ENCODE data around the gene NID1. TPM values are rescaled to one million over a fixed set of nuclear protein-coding genes. Genes with fewer than 3 reads are reported as not detected.
"Not testable (repeated sequence)": the region's sequence is repeated elsewhere in the genome, so short reads cannot be mapped to it uniquely, and the experiment has no call there.

Gene NID1
- total RNA-seq, 1 experiment from 2014 or later = 8.6 TPM

DNA sequence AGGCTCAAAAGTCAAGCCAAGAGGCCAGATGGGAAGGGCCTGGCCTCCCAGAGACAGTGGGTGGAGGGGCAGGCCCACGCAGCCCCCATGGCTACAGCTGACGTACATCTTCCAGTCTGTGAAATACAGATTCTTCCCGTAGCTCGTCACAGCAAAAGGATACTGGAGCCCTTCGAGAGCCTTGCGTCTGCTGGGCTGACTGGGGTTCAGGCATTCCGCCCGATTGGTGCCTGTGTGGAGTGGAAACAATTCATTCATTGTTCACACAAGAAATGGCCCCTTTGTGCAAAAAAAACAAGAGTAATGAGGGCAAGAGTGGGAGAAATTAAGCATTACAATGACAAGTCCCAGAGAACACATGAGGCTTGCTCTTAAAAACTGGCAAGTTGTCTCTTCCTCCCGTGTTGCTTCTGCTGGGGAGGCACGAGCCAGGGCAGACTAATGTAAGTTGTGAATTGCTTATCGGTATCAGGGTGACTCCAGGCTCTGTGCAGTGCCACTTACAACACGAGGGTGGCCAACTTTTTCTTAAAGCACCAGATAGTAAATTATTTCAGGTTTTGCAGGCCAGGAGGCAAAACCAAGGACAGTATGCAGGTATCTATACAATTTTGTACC lies 85.1 kb downstream of the NID1 start:
- H3K9me3 Mint-ChIP-seq (ENCODE audit: low read depth, unreplicated experiment) = no peaks in the 10 kb centered on the region
- no peaks in the 10 kb centered on the region for H3K27me3 Mint-ChIP-seq (ENCODE audit: unreplicated experiment)
- TF ChIP-seq, protein P1, sequence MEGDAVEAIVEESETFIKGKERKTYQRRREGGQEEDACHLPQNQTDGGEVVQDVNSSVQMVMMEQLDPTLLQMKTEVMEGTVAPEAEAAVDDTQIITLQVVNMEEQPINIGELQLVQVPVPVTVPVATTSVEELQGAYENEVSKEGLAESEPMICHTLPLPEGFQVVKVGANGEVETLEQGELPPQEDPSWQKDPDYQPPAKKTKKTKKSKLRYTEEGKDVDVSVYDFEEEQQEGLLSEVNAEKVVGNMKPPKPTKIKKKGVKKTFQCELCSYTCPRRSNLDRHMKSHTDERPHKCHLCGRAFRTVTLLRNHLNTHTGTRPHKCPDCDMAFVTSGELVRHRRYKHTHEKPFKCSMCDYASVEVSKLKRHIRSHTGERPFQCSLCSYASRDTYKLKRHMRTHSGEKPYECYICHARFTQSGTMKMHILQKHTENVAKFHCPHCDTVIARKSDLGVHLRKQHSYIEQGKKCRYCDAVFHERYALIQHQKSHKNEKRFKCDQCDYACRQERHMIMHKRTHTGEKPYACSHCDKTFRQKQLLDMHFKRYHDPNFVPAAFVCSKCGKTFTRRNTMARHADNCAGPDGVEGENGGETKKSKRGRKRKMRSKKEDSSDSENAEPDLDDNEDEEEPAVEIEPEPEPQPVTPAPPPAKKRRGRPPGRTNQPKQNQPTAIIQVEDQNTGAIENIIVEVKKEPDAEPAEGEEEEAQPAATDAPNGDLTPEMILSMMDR (IDR thresholded peaks at IDR 0.05; ENCODE audit: unreplicated experiment) = no peak
- intact Hi-C loops (cut with micrococcal nuclease; ENCODE audit: unreplicated experiment) = no loop called here
- no TSS peak for BruUV-seq (replicated peaks)
- no peak for DNase-seq
- H3K27ac Mint-ChIP-seq (ENCODE audit: unreplicated experiment) = no peak overlapping the region
- CTCF ChIA-PET = no interaction called here
- H3K36me3 Mint-ChIP-seq (ENCODE audit: insufficient read depth, unreplicated experiment) = peaks cover 5% of the 10 kb centered on the region
- no peaks in the 10 kb centered on the region for H3K4me1 Mint-ChIP-seq (ENCODE audit: low read depth, unreplicated experiment)
- no peak overlapping the region for H3K4me3 Mint-ChIP-seq (ENCODE audit: low read depth, unreplicated experiment)

DNA sequence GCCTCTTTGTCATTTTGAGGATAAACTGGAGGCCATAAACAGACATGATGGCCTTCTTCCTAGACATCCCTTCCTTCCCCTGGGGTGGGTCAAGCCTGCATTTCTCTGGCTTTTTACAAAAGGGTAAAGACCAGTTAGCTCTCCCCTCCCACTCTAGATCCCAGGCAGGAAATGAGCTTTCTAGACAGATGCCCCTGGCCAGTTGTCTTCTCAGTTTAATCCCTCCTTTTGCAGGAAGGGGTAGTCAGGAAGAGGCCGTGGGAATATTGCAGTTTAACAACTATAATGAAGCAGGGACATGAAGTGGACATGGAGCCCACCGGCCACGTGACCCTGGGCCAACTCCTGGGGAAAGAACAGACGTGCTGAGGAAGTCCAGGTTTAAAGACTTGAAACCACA lies 85.7 kb downstream of the NID1 start:
- CTCF ChIA-PET = no interaction called here
- intact Hi-C loops (cut with micrococcal nuclease; ENCODE audit: unreplicated experiment) = no loop called here

DNA sequence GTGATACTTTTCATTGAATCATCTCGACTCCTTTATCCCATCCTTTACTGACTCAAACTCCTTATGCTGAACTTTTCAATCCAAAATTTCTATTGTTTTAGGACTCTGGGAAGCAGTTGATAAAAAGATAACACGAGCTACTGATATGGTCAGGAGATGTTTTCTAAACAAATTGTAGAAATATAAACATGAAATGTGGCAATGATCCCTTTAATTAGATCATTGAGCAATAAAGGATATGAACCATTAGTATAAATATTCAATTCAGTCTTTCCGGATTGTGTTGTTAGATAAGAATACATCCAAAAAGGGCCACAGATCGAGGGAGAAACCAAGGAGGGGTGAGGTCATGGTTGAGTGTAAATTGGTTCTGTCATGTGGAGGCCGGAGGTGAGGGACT lies 88.4 kb downstream of the NID1 start:
- H3K27me3 Mint-ChIP-seq (ENCODE audit: unreplicated experiment) = no peaks in the 10 kb centered on the region
- H3K4me1 Mint-ChIP-seq (ENCODE audit: low read depth, unreplicated experiment) = peaks cover 13% of the 10 kb centered on the region
- TF ChIP-seq, protein P1 (IDR thresholded peaks at IDR 0.05; ENCODE audit: unreplicated experiment) = no peak
- no TSS peak for BruUV-seq (replicated peaks)
- no peak overlapping the region for H3K4me3 Mint-ChIP-seq (ENCODE audit: low read depth, unreplicated experiment)
- H3K27ac Mint-ChIP-seq (ENCODE audit: unreplicated experiment) = no peak overlapping the region
- no peak for DNase-seq
- H3K36me3 Mint-ChIP-seq (ENCODE audit: insufficient read depth, unreplicated experiment) = peaks cover 5% of the 10 kb centered on the region
- H3K9me3 Mint-ChIP-seq (ENCODE audit: low read depth, unreplicated experiment) = no peaks in the 10 kb centered on the region
- intact Hi-C loops (cut with micrococcal nuclease; ENCODE audit: unreplicated experiment) = no loop called here
- CTCF ChIA-PET = interaction anchor here (0.6 kb wide), 1 partner anchor 12 kb away, joined by 3 read pairs; no protein-coding TSS in a partner anchor

More for the DNA sequence above, 85.7 kb downstream of the NID1 start:
- Mint-ChIP-seq H3K9me3 (ENCODE audit: low read depth, unreplicated experiment) (no peaks in the 10 kb centered on the region), H3K27me3 (ENCODE audit: unreplicated experiment) (no peaks in the 10 kb centered on the region), H3K27ac (ENCODE audit: unreplicated experiment) (no peak overlapping the region), H3K4me1 (ENCODE audit: low read depth, unreplicated experiment) (no peaks in the 10 kb centered on the region), H3K36me3 (ENCODE audit: insufficient read depth, unreplicated experiment) (peaks cover 5% of the 10 kb centered on the region), H3K4me3 (ENCODE audit: low read depth, unreplicated experiment) (no peak overlapping the region)
- no peak for DNase-seq
- no TSS peak for BruUV-seq (replicated peaks)
- TF ChIP-seq, protein P1 (IDR thresholded peaks at IDR 0.05; ENCODE audit: unreplicated experiment) = no peak

DNA sequence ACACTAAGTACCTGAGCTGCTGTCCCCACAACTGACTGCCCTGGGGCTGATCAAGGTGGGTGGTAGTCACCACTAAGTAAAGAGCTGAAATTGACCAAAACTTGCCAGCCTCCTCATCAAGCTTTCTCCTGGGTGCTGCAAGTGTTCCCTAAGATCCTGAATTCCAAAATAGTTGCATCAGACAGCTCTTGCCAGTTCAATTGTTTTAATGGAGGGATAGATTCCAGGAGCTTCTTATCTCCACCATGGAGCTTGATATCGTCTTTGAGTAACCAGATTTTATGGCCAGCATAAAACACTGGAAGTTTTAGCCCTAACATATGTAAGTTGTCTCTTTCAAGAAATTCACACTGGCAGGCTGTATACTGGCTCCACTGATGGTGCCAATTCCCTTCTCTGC lies 90.3 kb downstream of the NID1 start:
- no peaks in the 10 kb centered on the region for H3K27me3 Mint-ChIP-seq (ENCODE audit: unreplicated experiment)
- H3K36me3 Mint-ChIP-seq (ENCODE audit: insufficient read depth, unreplicated experiment) = no peaks in the 10 kb centered on the region
- no peak overlapping the region for H3K4me3 Mint-ChIP-seq (ENCODE audit: low read depth, unreplicated experiment)
- intact Hi-C loops (cut with micrococcal nuclease; ENCODE audit: unreplicated experiment) = loop anchor here (5.0 kb wide), 1 partner anchor 62 kb away; no protein-coding TSS in a partner anchor
- H3K9me3 Mint-ChIP-seq (ENCODE audit: low read depth, unreplicated experiment) = no peaks in the 10 kb centered on the region
- CTCF ChIA-PET = interaction anchor here (0.6 to 0.7 kb wide), 2 partner anchors 457 to 815 kb away, joined by 3 to 4 read pairs; no protein-coding TSS in a partner anchor
- TF ChIP-seq, protein P1 (IDR thresholded peaks at IDR 0.05; ENCODE audit: unreplicated experiment) = no peak
- H3K27ac Mint-ChIP-seq (ENCODE audit: unreplicated experiment) = no peak overlapping the region
- no peak for DNase-seq
- peaks cover 19% of the 10 kb centered on the region for H3K4me1 Mint-ChIP-seq (ENCODE audit: low read depth, unreplicated experiment)
- BruUV-seq (replicated peaks) = no TSS peak

DNA sequence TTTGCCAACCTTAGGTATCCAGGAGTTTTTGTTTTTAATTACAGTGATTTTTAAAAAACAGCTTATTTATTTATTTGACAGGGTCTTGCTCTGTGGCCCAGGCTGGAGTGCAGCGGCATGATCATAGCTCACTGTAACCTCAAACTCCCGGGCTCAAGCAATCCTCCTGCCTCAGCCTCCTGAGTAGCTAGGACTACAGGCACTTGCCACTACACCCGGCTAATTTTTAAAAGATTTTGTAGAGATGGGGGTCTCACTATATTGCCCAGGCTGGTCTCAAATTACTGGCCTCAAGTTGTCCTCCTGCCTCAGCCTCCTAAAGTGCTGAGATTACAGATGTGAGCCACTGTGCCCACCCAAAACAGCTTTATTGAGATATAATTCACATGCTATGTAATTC lies 92.2 kb downstream of the NID1 start:
- intact Hi-C loops (cut with micrococcal nuclease; ENCODE audit: unreplicated experiment) = loop anchor here (5.0 kb wide), 1 partner anchor 60 kb away; no protein-coding TSS in a partner anchor
- DNase-seq; H3K27ac Mint-ChIP-seq (ENCODE audit: unreplicated experiment); BruUV-seq (replicated peaks); H3K9me3 Mint-ChIP-seq (ENCODE audit: low read depth, unreplicated experiment); H3K27me3 Mint-ChIP-seq (ENCODE audit: unreplicated experiment); H3K36me3 Mint-ChIP-seq (ENCODE audit: insufficient read depth, unreplicated experiment): not testable (repeated sequence)
- Mint-ChIP-seq H3K4me1 (ENCODE audit: low read depth, unreplicated experiment) (peaks cover 19% of the 10 kb centered on the region), H3K4me3 (ENCODE audit: low read depth, unreplicated experiment) (peak overlapping the region; percentile 2)
- CTCF ChIA-PET = interaction anchor here (0.6 to 1.8 kb wide), 3 partner anchors 55 to 468 kb away, joined by 3 to 9 read pairs (median 6); partner anchors contain the start of gene B3GALNT2

Data from Calu3 (cell line).